CD4-positive, alpha-beta T cell treated with Interleukin-6 at 100 ng/mL for 8 hours (primary cell): ENCODE data around the gene SYNGR3.
"Not testable (repeated sequence)": the region's sequence is repeated elsewhere in the genome, so short reads cannot be mapped to it uniquely, and the experiment has no call there.

Source experiments
- DNase-seq: peaks from one replicate; pipeline ENCODE4 v3.0.0-alpha.2; 2020; ENCODE audit warnings: mixed read lengths, low spot score

SYNGR3 gene, protein sequence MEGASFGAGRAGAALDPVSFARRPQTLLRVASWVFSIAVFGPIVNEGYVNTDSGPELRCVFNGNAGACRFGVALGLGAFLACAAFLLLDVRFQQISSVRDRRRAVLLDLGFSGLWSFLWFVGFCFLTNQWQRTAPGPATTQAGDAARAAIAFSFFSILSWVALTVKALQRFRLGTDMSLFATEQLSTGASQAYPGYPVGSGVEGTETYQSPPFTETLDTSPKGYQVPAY

DNA sequence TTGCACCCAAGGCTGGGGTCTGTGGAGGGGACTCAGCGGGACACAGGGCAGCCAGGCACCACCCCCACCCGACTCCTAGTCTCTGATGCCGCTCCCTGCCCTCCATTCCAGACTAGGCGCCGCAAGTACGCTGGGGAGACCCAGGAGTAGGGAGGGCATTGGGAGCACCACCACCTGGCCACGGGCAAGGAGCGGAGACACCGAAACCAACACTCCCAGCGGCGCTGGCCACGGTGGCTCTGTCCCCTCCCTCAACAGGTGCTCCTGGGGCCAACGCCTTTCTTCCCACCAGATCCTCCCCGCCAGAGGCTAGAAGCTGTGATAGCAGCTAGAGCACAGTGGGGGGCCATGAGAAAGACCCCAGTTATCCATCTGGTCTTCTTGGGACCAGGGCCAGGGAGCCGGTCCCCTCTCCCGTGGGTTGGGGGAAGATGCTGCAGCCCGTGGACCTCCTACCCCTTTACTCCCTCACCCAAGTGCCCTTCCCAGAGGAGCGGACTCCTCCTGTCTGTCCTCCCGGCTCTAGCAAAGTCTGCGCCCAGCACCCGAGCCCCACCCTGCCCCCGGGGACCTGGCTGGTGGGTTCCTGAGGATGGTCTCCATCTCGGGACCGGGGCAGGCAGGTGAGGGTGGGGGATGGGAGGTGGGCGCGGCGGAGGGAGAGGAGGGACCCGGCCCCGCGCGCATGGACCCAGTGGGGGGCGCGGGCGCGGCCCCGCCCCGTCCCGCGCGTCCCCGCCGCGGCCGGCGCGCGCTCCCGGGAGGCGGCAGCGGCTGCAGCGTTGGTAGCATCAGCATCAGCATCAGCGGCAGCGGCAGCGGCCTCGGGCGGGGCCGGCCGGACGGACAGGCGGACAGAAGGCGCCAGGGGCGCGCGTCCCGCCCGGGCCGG lies at the start of gene SYNGR3:
Gene SYNGR3, plus strand, starts transcription at position 762 of the 892 bp plus-strand sequence. CDS start 133 bp downstream, outside the sequence.
- DNase-seq = no peak

DNA sequence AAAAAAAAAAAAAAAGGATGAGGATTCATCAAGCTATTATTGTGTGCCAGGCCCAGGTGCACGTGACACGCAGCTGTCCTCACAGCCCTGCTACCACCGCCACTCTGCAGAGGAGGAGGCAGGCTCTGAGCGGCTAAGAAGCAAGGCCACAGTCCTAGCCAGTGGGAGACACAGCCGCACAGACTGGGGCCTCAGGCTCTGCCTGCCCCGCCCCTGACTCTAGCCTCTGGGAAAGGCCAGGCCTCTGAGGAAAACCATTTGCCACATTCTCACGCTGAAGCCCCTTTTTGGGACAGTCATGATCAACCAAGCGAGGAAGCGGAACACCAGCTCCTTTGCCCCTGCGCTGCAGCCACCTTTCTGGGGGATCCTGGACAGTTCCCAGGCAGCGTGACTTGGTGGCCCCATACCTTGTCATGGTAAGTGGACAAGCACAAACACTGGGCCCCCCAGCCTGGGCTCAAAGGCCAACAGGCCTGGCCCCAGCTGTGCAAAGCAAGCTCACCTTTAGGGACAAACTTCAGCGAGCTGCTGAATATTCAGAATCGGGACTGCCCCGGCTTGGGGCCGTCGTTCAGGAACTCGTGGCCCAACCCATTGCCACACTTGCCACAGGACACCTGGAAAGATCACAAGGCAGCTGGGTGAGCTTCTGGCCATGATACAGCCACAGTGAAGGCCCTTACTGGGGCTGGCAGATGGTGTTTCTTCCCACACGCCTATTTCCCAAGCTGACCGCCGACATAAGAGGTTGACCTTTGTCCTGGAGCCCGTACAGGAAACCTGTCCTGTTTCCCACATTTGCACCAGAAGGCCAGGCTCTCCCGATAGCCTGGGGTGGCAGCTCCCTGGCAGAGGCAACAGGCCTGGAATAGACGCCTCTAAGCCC lies 49.3 kb upstream of the SYNGR3 start:
- DNase-seq = no peak

DNA sequence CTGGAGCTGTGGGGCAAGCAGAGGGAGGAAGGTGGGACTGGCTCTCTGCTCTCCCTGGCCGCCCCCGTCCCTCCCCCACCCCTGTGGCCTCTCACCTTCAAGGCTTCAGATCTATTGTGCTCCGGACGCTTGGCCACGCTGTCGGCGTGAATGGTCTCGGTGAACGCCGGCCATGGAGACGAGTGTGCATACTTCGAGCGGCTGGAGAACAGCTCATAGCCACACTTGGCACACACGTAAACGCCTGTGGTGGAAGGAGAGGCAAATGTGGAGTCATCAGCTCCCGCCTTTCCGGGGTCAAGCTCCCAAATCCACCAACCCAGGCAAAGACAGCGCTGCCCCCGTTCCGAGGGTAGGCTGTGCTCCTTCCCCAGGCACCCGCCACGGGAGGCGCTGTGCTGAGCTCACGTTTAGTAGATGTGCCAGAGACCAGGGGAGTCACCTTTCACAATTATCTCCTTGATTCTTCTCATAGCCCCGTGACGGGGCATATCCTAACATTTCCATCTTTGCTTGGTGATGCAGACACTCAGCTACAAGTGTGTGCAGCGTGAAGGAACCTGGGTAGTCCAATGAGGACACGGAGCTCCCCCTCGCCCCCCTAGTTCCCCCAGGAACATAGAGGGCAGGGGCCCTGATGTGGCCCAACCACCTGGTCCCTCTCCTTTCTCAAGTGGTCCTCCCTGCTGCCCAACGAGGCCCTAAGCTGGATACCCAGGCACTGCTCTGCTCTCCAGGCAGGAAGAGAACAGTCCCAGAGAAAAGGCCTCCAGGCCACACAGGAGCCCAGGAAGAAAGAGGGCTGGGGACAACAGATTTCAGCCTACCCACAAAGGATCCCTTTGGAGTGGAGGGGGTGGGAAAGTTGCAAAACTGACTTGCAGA lies 48.4 kb upstream of the SYNGR3 start:
- DNase-seq = no peak

DNA sequence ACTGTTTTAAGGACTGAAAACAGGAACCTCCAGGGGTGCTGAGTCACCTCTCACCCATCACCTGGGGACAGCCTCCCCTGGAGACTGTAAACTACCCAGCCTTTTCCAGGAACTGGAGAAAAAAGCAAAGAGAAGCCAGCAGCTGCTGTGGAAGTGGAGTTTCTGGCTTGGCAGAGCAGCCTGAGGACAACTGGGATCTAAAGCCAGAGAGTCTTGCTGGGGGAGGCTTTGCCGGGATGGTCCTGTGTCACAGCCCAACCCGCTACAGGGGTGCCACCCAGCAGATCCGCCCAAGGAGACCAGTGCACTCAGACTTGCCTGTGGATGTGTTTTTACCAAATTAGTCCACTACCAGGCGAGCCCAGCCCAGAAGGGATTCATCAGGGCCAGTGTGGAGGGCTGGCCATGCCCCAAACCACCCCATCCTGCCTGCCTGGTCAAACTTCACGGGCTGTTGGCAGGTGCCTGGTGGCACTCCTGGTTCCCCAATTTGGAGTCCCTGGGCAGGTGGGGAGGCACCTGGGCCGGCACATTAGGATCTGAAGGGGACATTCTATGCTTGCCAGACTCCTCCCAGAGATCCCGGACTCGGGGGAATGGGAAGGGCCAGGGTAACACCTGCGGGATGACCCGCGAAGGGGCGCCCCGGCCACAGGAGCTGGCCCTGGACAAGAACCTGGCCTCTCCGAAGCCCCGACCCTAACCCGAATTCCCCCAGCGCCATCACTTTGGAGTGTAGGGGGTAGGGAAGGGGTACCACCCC lies 47.5 kb upstream of the SYNGR3 start:
- DNase-seq = no peak

DNA sequence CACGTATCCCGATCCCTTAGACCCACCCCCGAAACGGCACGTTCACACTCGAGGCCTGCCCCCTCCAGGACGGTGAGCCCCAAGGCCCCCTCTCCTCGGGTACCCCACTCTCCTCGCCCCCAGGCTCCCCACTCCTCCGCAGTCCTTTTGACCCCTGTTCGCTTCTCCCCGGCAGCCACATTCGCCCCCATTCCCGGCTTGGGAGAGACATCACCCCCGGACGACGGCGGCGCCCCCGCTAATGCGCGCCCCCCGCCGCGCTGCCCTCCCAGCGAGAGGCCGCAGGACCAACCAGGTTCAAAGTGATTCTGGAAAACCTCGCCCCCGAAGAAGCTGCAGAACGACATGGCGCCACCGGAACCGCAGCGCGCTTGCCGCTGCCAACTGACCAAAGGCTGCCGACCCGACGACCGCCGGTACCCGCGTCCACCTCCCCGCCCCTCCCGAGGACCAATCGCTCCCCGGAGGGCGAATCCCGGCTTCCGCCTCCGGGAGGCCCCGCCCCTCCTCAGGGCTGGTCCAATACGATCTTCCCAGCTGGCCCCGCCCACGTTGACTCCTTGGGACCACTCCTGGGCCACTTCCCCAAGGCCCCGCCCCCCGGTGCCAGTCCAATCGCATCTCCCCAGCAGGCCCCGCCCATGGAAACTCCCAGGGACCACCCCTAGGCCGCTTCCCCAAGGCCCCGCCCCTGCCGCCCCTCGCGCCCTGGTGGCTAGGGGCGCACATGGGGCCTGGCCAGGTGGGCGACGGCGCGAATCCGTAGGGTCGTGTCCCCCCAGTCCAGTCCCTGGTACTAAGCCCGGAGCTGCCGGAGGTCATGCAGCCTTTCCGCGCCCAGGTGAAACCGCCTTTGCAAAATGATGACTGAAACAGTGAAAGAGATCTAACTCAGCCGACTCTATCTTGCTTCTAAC lies 46.7 kb upstream of the SYNGR3 start, which contains the start of gene MSRB1:
Gene MSRB1, minus strand, starts transcription at position 390 of the 917 bp plus-strand sequence. Its CDS starts 43 bp downstream, at position 347.
- DNase-seq = peak; percentile 99

DNA sequence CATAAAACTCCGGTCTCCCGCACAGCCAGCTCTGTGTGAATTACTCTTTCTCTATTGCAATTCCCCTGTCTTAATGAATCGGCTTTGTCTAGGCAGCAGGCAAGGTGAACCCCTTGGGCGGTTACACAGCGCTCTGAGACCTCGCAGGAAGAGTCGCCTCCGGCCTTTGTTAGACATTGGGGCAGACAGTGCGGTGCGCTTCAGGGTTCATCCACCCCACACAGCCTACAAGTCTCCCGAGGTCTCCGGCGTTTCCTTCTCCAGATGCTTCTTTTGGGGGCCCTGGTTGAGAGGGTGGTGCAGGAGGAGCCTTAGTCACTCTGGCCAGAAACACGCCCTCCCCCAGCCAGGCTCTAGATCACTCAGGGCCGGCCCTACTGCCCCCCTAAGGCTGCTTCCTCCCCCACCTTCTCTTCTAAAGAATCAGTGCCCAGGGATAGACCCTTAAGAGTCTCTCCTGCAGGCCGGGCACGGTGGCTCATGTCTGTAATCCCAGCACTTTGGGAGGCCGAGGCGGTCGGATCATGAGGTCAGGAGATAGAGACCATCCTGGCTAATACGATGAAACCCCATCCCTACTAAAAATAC lies 45.1 kb upstream of the SYNGR3 start:
- no peak for DNase-seq

DNA sequence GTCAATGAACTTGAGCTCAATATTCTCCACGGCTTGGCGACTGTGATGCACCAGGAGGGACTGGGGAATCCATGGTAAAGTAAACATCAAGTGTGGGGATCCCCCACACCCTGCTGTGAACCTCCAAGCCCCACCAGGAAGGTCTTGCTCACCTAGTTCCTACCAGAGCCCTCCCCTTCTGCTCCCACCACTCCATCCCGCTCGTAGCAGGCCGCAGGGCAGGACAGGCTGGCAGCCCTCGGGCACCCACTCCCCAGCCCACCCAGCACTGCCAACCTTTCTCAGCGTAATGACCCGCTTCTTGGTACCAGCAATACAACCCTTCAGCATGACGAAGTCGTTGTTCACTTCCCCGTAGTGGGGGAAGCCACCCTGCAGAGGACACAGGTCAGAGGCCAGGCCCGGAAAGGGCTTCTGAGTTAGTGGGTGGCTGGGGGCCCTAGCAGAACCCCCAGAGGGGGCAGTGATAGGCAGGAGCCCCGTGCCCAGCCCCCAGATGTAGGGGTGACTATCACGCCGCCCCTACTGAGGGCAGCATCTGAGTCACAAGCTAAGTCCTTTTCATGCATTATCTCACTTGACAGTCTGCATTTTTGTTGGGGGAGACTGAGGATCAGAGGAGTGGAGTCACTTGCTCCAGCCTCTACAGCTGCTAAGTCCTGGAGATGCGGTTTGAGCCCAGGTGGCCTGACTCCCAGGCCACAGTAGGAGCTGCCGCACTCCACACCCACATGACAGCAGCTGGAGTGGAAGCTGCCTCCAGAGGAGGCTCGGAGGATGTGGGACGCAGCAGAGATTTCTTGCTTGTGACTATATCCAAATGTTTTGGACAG lies 44.0 kb upstream of the SYNGR3 start:
- DNase-seq = no peak

DNA sequence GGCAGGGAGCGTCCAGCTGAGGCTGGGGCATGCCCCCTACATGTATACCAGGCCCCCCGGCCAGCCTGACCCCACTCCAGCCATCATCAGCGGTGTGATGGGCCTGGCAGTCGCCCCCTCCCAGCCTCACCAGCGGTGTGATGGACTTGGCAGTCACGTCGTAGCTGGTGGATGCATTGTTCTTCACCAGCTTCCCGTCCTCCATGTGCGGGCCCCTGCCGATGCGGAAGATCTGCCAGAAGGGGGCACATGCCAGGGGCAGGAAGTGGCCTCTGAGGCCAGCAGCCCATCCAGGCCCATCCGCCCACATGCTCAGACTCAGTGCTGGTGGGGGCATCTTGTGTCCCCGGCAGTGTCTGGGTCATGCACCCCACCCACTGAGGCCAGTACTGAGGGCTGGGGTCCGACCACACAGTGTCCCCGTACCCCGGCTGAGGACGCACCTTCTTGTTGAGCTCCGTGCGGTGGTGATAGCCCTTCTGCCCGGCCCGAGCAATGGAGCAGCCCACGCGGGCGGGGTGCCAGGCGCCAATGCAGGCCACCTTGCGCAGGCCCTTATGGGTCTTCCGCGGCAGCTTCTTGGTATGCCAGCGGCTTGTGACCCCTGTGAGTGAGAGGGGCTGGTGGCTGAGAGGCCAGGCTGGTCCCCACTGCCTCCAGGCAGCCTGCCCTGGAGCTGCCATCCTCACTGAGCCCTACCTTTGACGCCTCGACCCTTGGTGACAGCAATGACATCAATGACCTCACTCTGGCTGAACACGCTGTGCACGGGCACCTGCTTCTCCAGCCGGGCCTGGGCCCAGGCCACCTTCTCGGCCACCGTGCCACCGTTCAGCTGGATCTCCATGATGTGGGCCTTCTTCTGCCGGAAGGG lies 43.0 kb upstream of the SYNGR3 start:
- no peak for DNase-seq

DNA sequence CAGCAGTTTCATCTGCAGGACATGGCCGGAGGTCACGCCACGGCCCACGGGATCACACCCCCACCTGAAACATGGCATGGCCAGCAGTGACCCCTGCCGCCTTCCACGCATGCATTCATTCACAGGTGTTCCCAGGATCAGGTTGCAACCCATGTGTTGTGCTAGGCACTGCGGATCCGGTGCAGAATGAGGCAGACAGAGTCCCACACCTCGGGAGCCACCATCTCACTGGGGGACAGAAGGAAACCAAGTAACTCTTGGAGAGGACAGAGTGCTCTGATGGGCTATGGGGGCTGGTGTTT lies 42.5 kb upstream of the SYNGR3 start:
- no peak for DNase-seq

DNA sequence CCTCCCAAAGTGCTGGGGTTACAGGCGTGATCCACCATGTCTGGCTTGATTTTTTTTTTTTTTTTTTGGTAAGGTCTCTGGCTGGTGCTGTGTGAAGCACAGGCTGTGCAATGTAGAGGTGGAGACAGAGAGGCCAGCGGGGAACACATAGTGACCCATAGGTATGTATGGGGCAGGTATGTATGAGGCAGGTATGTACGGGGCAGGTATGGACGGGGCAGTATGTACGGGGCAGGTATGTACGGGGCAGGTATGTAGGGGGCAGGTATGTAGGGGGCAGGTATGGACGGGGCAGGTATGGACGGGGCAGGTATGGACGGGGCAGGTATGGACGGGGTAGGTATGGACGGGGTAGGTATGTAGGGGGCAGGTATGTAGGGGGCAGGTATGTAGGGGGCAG lies 40.3 kb upstream of the SYNGR3 start:
- DNase-seq = no peak

DNA sequence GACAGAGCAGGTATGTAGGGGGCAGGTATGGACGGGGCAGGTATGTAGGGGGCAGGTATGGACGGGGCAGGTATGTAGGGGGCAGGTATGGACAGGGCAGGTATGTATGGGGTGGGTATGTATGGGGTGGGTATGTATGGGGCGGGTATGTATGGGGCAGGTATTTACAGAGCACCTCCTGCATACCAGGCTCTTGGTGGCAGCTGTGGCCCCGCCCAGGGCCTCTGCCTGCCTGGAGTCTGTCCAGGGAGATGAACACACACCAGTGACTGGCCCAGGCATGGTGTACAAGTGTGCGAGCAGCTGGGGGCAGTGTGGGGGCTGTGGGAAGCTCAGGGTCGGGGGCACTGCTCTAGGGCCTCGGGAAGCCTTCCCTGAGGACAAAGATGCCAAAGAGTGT lies 39.7 kb upstream of the SYNGR3 start:
- DNase-seq = no peak

DNA sequence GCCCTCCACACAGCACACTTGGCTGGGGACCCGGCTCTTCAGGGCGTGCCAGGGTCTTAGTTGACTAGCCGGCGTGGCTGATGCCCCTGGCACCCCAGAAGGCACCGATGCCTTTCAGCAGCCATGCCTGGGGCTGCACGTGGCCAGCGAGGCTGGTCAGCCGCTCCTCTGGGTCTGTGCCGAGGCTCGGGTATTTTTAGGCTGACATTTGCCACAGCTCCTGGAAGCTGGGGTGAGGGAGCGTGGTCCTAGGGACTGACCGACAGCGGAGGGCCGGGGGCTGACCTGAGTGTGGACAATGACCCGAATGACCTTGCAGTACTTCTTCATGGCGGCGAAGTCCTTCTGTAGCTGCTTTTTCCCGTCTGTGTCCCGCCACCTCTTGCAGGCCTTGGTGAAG lies 39.2 kb upstream of the SYNGR3 start:
- DNase-seq = no peak

DNA sequence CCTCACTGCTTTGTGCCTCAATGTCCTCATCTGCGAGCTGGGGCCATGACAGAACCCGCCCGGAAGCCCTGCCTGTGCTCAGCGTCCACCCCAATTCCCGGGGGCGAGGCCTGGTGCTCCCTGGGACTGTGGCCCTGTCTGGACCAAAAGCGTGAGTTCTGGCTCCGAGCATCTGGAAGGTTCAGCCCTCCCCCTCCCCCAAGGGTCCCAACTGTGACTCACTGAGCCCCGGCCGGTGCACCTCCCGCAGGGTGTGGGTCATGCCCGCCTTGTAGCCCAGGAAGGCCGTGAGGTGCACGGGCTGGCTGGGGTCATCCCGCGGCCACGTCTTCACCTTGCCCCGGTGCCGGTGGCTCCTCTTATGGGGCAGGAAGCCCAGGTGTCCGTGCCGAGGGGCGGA lies 36.0 kb upstream of the SYNGR3 start:
- DNase-seq = no peak

DNA sequence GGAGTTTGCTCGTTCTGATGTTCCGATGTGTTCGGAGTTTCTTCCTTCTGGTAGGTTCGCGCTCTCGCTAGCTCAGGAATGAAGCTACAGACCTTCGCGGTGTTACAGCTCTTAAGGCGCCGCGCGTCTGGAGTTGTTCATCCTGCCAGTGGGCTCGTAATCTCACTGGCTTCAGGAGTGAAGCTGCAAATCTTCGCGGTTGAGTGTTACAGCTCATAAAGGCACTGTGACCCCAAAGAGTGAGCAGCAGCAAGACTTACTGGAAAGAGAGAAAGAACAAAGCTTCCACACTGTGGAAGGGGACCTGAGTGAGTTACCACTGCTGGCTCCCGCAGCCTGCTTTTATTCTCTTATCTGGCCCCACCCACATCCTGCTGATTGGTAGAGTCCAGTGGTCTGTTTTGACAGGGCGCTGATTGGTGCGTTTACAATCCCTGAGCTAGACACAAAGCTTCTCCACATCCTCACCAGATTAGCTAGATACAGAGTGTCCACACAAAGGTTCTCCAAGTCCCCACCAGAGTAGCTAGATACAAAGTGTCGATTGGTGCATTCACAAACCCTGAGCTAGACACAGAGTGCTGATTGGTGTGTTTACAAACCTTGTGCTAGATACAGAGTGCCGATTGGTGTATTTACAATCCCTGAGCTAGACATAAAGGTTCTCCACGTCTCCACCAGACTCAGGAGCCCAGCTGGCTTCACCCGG lies 32.2 kb upstream of the SYNGR3 start:
- not testable (repeated sequence) for DNase-seq

DNA sequence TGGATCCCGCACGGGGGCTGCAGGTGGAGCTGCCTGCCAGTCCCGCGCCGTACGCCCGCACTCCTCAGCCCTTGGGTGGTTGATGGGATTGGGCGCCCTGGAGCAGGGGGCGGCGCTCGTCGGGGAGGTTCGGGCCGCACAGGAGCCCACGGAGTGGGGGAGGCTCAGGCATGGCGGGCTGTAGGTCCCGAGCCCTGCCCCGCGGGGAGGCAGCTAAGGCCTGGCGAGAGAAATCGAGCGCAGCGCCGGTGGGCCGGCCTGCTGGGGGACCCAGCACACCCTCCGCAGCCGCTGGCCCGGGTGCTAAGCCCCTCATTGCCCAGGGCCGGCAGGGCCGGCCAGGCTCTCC lies 31.7 kb upstream of the SYNGR3 start:
- DNase-seq = not testable (repeated sequence)

DNA sequence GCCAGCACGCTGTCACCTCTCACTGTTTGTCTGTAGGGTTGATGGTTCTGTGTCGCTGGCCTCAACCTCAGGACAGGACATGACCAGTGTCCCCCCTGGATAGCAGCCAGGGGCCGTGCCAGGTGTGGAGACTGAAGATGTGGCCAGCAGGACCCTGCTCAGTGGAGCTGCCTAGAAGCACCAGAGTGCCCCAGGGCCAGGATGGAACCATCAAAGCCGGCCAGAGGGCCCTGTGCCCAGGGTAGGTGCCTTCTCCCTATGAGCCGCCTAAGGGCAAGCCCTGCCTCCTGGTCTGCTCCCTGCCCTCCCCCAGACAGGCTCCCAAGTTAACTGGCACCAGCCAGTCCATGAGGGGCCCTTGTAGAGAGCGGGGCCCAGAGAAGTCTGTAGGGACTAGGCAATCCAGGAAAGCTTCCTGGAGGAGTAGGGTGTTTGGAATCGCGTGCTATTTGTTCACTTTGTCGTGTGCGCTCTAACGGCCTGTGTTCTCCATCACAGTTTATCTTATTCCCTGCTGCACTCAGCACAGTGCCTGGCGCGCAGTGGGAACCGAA lies 31.0 kb upstream of the SYNGR3 start:
- no peak for DNase-seq
